Cardiac fibroblast (primary cell): ENCODE measurements around the gene STAG1.
"Not testable (repeated sequence)": the region's sequence is repeated elsewhere in the genome, so short reads cannot be mapped to it uniquely, and the experiment has no call there.

ENCODE experiments used
- DNase-seq, 2 donors: peaks; one replicate each; pipeline versions ENCODE4 v3.0.0 to v3.0.0-alpha.2; 2010; ENCODE audit warnings: low read depth in 2 of 2
- H3K4me3 ChIP-seq, 2 donors: replicated peaks in 1 of 2; 1 replicate in 1 of 2; 2 replicates in 1 of 2; pipeline ENCODE4 v1.5.1; 2011; ENCODE audit warnings: low read depth in 2 of 2, low read length in 2 of 2, mild to moderate bottlenecking in 2 of 2, moderate library complexity in 1 of 2
- TF ChIP-seq, protein P1 (sequence below): IDR thresholded peaks from one replicate; pipeline ENCODE4 v1.5.1; 2011; ENCODE audit warnings: low read depth, mild to moderate bottlenecking, low read length, inconsistent platforms

Gene STAG1

DNA sequence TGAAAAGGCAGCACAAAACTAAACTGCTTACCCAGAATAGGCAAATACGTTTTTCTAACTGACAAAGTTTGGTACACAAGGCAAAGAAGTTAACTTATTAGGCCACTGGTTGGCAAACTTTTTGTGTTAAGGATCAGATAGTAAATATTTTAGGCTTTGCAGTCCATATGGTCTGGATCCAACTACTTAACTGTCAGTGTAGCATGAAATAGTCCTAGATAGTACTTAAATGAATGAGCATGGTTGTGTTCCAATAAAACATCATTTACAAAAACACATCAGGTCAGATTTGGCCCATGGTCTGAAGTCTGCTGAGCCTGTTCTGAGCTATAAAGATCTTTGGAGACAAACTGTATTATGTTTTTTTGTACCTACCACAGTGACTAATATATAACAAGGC, 365.1 kb downstream of the STAG1 start:
- H3K4me3 ChIP-seq, result no peak overlapping the region
- DNase-seq, result peak in 1 of 2 donors; percentile 24
- TF ChIP-seq, protein P1, sequence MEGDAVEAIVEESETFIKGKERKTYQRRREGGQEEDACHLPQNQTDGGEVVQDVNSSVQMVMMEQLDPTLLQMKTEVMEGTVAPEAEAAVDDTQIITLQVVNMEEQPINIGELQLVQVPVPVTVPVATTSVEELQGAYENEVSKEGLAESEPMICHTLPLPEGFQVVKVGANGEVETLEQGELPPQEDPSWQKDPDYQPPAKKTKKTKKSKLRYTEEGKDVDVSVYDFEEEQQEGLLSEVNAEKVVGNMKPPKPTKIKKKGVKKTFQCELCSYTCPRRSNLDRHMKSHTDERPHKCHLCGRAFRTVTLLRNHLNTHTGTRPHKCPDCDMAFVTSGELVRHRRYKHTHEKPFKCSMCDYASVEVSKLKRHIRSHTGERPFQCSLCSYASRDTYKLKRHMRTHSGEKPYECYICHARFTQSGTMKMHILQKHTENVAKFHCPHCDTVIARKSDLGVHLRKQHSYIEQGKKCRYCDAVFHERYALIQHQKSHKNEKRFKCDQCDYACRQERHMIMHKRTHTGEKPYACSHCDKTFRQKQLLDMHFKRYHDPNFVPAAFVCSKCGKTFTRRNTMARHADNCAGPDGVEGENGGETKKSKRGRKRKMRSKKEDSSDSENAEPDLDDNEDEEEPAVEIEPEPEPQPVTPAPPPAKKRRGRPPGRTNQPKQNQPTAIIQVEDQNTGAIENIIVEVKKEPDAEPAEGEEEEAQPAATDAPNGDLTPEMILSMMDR, result no peak

DNA sequence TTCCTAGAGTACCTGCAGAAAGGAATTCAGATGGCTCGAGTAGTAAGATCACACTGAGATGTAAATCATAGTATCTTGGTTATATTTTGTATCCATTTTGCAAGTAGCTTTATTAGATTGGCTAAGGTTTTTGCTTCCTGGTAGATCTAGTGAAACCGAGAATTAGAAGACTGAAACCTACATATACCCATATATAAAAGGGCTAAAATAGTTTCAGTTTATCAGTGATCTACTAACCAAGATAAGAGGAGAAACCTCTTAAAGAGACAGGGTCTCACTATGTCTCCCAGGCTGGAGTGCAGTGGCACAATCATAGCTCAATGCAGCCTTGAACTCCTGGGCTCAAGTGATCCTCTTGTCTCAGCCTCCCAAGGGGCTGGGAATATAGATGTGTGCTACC, 366.7 kb downstream of the STAG1 start:
- DNase-seq, result no peak
- TF ChIP-seq, protein P1, result no peak
- H3K4me3 ChIP-seq, result no peak overlapping the region

DNA sequence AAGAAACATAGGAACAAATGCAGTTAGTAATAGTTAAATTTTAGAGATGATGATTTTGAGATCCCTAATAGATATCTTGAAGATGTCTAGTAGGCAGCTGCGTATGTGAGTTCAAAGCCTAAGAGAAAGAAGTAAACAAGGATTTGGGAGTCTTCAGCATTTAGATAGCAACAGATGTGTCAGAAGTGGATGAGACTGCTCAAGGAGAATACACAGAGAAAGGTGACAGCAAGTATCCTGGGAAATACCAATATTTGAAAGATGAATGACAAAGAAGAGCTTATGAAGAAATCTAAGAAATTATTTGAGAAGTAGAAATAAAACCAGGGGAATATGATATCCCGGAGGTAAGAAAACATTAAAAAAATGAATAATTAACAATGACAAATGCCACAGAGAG, 371.1 kb downstream of the STAG1 start:
- TF ChIP-seq, protein P1, result no peak
- DNase-seq, result no peak
- no peak overlapping the region for H3K4me3 ChIP-seq

DNA sequence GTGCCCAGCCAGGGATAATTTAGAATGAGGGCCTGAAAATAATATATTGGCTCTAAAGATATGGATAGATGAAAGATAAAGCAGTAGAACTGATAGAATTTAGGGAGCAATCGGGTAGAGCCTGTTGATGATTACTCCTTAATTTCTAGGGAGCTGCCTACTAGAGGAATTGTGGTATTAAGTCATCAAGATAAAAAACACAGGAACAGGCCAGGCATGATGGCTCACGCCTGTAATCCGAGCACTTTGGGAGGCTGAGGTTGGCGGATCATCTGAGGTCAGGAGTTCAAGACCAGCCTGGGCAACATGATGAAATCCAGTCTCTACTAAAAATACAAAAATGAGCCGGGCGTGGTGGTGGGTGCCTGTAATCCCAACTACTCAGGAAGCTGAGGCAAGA, 371.6 kb downstream of the STAG1 start:
- TF ChIP-seq, protein P1, result no peak
- peak; percentile 15 to 46 for DNase-seq
- no peak overlapping the region for H3K4me3 ChIP-seq

DNA sequence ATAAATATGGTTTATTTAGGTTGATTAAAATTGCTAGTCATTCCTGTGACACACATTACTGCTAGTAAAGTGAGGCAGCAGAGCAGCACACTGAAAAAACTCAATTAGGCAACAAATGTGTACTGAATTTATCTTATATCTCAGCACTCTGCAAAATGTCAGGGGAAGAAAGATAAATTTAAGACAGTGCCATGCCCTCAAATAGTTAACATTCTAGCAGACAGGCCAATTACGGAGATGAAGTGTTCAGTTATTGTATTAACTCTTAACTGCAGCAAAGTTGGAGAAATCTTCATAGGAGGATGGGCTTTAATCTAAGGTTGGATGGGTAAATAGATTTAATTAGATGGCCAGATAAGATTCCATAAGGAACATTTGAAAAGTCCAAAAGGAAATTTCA, 374.2 kb downstream of the STAG1 start:
- DNase-seq, result peak in 1 of 2 donors; percentile 6
- no peak overlapping the region for H3K4me3 ChIP-seq
- TF ChIP-seq, protein P1, result no peak

DNA sequence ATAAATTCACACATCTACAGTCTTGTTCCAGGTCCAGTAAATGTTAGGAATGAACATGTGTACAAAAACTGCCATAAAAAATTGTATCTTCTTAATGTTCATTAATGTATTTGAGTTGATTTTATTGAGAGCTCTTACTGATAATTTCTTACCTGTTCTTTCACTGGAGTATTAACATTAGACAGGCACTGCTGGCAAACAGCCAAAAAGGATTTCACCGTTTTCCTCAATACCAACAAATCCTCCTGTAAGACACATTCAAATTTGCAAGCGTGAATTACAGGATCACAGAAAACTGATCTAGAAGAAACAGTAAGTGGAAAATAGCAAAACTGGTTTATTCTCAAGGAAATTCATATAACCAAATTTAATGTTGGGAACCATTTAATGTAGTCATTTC, 374.7 kb downstream of the STAG1 start:
- H3K4me3 ChIP-seq, result no peak overlapping the region
- no peak for DNase-seq
- TF ChIP-seq, protein P1, result no peak

DNA sequence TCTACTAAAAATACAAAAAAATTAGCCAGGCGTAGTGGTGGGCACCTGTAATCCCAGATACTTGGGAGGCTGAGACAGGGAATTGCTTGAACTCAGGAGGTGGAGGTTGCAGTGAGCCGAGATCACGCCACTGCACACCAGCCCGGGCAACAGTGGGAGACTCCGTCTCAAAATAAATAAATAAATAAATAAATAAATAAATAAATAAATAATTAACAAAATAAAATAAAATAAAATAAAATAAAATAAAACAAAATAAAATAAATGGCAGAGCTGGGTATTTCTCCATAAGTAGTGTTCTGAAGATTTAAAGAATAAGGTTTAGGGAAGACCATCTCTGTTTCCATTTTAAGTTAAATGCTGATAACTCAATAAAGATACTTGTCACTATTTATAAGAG, 376.4 kb downstream of the STAG1 start:
- H3K4me3 ChIP-seq, DNase-seq: not testable (repeated sequence)
